Type B pancreatic cell (in vitro differentiated cells): Measurements from ENCODE around the gene IMPDH1. TPM values are rescaled to one million over a fixed set of nuclear protein-coding genes. Genes with fewer than 3 reads are reported as not detected.

Experiments
- DNase-seq: peaks from one replicate; pipeline ENCODE4 v3.0.0; 2021; ENCODE audit warnings: mixed read lengths; ENCODE audit not compliant: unreplicated experiment; ENCODE audit errors: extremely low spot score
- H3K27ac Mint-ChIP-seq: 2 replicates; pipeline ENCODE4 v1.8.0; 2021; ENCODE audit warnings: mild to moderate bottlenecking, mixed read lengths
- H3K27me3 Mint-ChIP-seq: 2 replicates; pipeline ENCODE4 v1.8.0; 2021; ENCODE audit warnings: mixed read lengths
- H3K36me3 Mint-ChIP-seq: 2 replicates; pipeline ENCODE4 v1.8.0; 2021; ENCODE audit warnings: mixed read lengths
- H3K4me1 Mint-ChIP-seq: one replicate; pipeline ENCODE4 v1.8.0; 2021; ENCODE audit warnings: mixed read lengths; ENCODE audit not compliant: unreplicated experiment
- H3K4me3 Mint-ChIP-seq: 2 replicates; pipeline ENCODE4 v1.8.0; 2021; ENCODE audit warnings: mild to moderate bottlenecking, mixed read lengths
- H3K9me3 Mint-ChIP-seq: 2 replicates; pipeline ENCODE4 v1.8.0; 2021; ENCODE audit warnings: mixed read lengths
- total RNA-seq: library from RNA; stranded (reverse); gene quantifications from 2 replicates; pipeline ENCODE4 v1.2.1, GENCODE V29; 2021; ENCODE audit warnings: low replicate concordance
- TF ChIP-seq, protein P1 (sequence below): fragments of 200-600 bp; sonication (generic); conservative IDR thresholded peaks from 2 replicates; pipeline ENCODE4 v1.5.0; 2021; ENCODE audit warnings: antibody characterized with exemption, mild to moderate bottlenecking

Gene IMPDH1
- total RNA-seq, 1 donor from 2014 or later: 42.2 TPM

DNA sequence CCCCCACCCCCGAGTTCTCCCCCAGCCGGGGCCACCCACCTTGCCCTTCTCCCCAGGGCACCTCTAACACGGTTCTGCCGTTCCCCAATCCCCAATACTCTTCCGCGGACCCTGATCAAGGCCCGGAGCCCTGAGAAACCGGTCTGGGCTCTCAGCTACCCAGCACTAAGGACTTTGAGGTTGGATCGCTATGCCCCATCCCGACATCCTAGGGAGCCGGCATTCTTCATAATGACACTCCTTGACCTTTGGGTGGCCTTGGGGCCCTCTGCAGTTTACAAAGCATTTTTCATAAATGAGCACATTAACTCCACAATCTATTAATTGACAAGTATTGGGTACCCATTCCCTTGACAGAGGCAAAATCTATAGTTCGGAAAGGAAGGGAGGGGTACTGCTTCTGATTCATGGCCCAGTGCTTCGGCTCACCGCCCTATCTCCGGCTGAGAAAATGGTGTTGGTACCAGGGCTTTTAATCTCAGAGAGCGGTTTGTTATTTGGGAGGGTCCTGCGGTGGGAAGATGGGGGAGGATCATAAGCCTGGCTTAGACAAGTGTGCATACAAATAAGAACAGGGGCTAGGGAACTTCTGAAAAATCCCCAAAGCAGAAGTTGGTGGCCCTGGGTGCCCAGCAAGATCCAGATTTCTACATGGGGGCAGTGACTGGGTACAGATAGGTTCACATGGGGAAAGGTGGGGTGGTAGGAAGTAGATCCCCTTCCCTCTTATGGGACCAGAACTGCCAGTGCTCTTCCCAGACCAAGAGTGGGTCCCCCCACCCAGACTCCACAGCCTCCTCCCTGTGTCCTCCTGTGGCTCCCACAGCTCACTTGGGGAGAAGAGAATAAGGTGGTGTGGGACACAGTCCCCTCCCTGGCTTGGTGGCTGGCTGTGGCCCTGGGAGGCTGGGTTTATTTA lies 3.2 kb downstream of the IMPDH1 start:
- Mint-ChIP-seq H3K4me1 (peaks cover 39% of the 10 kb centered on the region), H3K4me3 (peak overlapping the region; percentile 88), H3K9me3 (no peaks in the 10 kb centered on the region), H3K27me3 (peaks cover 12% of the 10 kb centered on the region), H3K36me3 (no peaks in the 10 kb centered on the region), H3K27ac (peak overlapping the region; percentile 82)
- DNase-seq: no peak
- TF ChIP-seq, protein P1, sequence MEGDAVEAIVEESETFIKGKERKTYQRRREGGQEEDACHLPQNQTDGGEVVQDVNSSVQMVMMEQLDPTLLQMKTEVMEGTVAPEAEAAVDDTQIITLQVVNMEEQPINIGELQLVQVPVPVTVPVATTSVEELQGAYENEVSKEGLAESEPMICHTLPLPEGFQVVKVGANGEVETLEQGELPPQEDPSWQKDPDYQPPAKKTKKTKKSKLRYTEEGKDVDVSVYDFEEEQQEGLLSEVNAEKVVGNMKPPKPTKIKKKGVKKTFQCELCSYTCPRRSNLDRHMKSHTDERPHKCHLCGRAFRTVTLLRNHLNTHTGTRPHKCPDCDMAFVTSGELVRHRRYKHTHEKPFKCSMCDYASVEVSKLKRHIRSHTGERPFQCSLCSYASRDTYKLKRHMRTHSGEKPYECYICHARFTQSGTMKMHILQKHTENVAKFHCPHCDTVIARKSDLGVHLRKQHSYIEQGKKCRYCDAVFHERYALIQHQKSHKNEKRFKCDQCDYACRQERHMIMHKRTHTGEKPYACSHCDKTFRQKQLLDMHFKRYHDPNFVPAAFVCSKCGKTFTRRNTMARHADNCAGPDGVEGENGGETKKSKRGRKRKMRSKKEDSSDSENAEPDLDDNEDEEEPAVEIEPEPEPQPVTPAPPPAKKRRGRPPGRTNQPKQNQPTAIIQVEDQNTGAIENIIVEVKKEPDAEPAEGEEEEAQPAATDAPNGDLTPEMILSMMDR: no peak

DNA sequence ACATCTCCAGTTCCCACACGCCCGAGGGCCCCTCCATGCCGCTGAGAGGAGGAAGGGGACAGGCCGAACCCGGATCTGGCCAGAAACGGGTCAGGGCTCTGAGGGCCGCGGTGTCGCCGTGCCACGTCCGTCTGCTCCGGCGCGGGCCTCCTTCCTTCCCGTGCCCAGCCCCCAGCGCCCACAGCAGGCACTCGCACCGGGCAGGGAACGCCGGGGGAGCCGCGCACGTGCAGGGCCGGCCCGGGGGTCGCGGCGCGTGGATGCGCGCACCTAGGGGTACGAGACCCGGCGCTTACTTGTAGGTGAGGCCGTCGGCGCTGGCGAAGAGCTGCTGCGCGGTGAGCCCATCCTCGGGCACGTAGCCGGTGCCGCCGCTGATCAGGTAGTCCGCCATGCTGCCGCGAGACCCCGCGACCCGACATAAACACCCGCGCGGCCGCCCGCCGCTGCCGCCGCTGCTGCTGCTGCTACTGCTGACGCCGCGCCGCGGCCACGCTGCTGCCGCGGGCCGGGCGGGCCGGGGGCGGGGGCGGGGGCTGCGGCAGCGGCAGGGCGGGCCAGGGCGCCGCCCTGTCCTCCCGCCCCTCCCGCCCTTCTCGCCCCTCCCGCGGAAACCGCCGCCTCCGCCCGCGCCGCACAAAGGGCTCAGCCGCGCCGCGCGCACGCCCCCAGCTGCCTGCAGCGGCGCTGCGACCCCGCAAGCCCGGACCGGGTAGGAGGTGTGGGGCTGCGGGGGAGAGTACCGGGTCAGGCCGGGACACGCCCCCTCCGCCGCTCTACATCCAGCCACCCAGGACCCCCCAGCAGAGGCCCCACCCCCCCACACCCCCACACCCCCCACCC lies 4.1 kb downstream of the IMPDH1 start:
- TF ChIP-seq, protein P1: no peak
- Mint-ChIP-seq H3K4me3 (peak overlapping the region; percentile 88), H3K4me1 (peaks cover 39% of the 10 kb centered on the region), H3K9me3 (no peaks in the 10 kb centered on the region), H3K27ac (peak overlapping the region; percentile 82), H3K27me3 (peaks cover 12% of the 10 kb centered on the region), H3K36me3 (no peaks in the 10 kb centered on the region)
- no peak for DNase-seq

DNA sequence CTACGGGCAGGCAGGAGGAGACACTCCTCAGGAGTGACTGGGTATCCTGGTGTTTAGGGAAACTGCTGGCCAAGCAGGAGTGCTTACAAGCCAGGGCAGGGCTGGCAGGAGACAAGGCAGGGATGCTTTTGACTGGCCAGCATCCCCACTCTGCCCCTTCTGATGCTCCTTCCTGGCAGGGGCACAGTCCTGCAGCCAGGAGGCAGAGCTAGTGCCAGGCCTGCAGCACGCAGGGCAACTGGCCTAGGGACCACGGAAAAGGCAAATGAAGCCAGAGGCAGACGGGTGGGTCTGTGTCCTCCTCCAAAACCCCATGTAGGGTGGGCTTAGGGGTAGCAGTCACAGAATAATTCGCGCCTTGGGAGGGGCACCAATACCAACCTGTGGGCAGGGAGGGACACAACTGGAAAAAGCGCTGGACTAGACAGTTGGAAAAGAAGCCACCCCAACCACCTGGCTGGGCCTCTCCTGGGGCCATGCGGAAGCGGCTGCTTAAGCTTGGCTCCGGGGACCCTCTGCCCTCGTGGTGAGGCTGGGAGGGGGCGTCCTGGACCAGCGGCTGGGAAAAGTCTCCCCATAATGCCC lies 4.8 kb downstream of the IMPDH1 start:
- peaks cover 12% of the 10 kb centered on the region for H3K27me3 Mint-ChIP-seq

DNA sequence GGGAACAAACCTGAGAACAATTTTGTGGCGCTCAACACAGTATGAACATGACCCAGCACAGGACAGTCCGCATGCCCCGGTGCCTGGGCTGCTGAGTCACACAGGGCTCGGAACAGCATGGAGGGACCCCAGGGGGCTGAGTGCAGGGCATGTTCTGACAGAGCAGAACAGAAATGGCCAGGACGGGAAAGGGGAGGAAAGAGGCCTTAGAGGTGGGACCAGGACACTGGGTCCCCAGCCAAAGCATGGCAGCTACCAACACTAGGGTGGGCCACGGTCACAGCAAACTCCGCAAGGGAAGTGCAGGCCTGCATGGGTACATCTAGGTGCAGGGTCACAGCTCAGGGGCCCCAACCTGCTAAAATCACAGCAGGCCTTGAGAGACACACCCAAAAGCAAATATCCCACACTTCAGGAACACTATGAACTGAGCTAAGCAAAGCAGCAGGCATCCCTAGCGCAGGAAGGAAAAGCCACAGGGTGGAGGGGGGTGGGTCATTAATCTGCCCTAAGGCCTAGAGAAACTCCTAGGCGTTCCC lies 5.6 kb downstream of the IMPDH1 start:
- Mint-ChIP-seq H3K9me3 (no peaks in the 10 kb centered on the region), H3K27me3 (peaks cover 12% of the 10 kb centered on the region), H3K4me1 (peaks cover 33% of the 10 kb centered on the region), H3K36me3 (no peaks in the 10 kb centered on the region), H3K4me3 (peak overlapping the region; percentile 87), H3K27ac (peak overlapping the region; percentile 23)
- TF ChIP-seq, protein P1: no peak
- no peak for DNase-seq

More for the DNA sequence above, 4.8 kb downstream of the IMPDH1 start:
- TF ChIP-seq, protein P1: no peak
- no peak for DNase-seq
- peak overlapping the region; percentile 23 for H3K27ac Mint-ChIP-seq
- peaks cover 33% of the 10 kb centered on the region for H3K4me1 Mint-ChIP-seq
- H3K4me3 Mint-ChIP-seq: peak overlapping the region; percentile 87
- no peaks in the 10 kb centered on the region for H3K9me3 Mint-ChIP-seq
- no peaks in the 10 kb centered on the region for H3K36me3 Mint-ChIP-seq

DNA sequence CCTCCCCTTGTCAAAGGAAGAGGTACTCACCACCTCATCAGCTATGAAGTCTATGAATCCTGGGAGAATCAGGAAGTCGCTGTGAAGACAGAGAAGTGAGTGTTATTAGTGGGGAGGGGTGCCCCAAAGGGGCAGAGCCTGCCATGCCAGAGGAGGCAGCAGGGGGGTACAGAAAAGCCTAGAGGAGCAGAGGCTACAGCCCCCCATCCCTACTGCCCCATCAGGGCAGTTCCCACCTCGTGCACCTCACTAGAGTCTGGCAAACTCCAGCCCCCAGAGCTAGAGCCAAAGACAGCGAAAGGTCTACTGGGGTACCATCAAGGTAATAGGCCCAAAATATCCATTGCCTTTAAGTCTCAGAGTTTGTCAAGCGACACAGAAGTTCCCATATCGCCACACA lies 6.1 kb downstream of the IMPDH1 start:
- no peak for DNase-seq
- Mint-ChIP-seq H3K36me3 (no peaks in the 10 kb centered on the region), H3K9me3 (no peaks in the 10 kb centered on the region), H3K4me3 (peak overlapping the region; percentile 87), H3K4me1 (peaks cover 28% of the 10 kb centered on the region), H3K27ac (peak overlapping the region; percentile 11), H3K27me3 (peaks cover 9% of the 10 kb centered on the region)
- TF ChIP-seq, protein P1: no peak
